H1 (cell line): ENCODE measurements around the gene LAG3. TPM values are rescaled to one million over a fixed set of nuclear protein-coding genes. Genes with fewer than 3 reads are reported as not detected.
A peak's percentile ranks its signal among the peaks of the same experiment; 100 is the strongest.

Experiments used
- ASH2L ChIP-seq: fragments of 200-600, 300-600 bp; sonication (generic); IDR thresholded peaks from one replicate; pipeline ENCODE4 v1.7.1; 2017; ENCODE audit warnings: low read length
- CHD1 ChIP-seq: IDR thresholded peaks from 2 replicates; pipeline ENCODE4 v1.6.1; 2012; ENCODE audit warnings: low read depth, low read length, improper control_type of control experiment
- JUND ChIP-seq: IDR thresholded peaks from 2 replicates; pipeline ENCODE4 v1.6.1; 2011; ENCODE audit warnings: mild to moderate bottlenecking, improper control_type of control experiment, low read length
- POLR2AphosphoS5 ChIP-seq: IDR thresholded peaks from 2 replicates; pipeline ENCODE4 v1.6.1; 2011; ENCODE audit warnings: low read depth, low read length
- polyA plus RNA-seq, 7 experiments: library from polyadenylated mRNA; depleted of rRNA in 3 of 7; stranded (reverse) in 5 of 7; unstranded in 2 of 7; fragments of >200 nt in 5 of 7; fragments of 200-250 nt in 2 of 7; gene quantifications; 1 replicate in 5 of 7; 2 replicates in 1 of 7; 4 replicates in 1 of 7; pipeline versions ENCODE4 v1.2.1 to v1.2.3, GENCODE V29; 2011 to 2013; ENCODE audit warnings: missing spikeins in 2 of 7, mixed read lengths in 2 of 7
- total RNA-seq: library from RNA; stranded (reverse); fragmentation: NEBNext Ultra II Directional; extraction: Animal tissue kit (Norgen Biotek cat#: 25700); gene quantifications from 2 replicates; pipeline ENCODE4 v1.2.1, GENCODE V29; 2021

The LAG3 gene
- total and polyA plus RNA-seq, 2 of the 8 experiments (the other 6 are each of a cell fraction or from before 2014, with no cell fraction given): 1.1 to 3.1 TPM

- TF ChIP-seq CHD1 (no peak), ASH2L (peak; percentile 13), POLR2AphosphoS5 (peak; percentile 77), JUND (no peak)
- TF ChIP-seq, all 59 proteins: peak for 19
These were observed 19.2 kb upstream of the LAG3 start, which contains the start of gene MLF2 (continued) for GRCh38 chr12:6752921-6753771.
